Vagina (tissue), 2 donors: ENCODE measurements around the gene KLHDC2.

Source experiments
- POLR2A ChIP-seq, 2 donors: fragments of 450-650 bp; IDR thresholded peaks; one replicate each; pipeline ENCODE4 v1.6.1; 2017; ENCODE audit warnings: antibody characterized with exemption in 2 of 2, mild to moderate bottlenecking in 2 of 2, moderate library complexity in 2 of 2
- TF ChIP-seq, protein P1 (sequence below), 3 experiments: fragments of 450-650 bp in 2 of 3; fragments of 200-600 bp in 1 of 3; sonication (generic) in 1 of 3; IDR thresholded peaks; one replicate each; pipeline ENCODE4 v1.5.1; 2017 to 2019; ENCODE audit warnings: antibody characterized with exemption in 3 of 3, mild to moderate bottlenecking in 2 of 3, moderate library complexity in 2 of 3

GRCh38 chr14:49768301-49769121, 558 bp downstream of the KLHDC2 start:
- TF ChIP-seq, protein P1, sequence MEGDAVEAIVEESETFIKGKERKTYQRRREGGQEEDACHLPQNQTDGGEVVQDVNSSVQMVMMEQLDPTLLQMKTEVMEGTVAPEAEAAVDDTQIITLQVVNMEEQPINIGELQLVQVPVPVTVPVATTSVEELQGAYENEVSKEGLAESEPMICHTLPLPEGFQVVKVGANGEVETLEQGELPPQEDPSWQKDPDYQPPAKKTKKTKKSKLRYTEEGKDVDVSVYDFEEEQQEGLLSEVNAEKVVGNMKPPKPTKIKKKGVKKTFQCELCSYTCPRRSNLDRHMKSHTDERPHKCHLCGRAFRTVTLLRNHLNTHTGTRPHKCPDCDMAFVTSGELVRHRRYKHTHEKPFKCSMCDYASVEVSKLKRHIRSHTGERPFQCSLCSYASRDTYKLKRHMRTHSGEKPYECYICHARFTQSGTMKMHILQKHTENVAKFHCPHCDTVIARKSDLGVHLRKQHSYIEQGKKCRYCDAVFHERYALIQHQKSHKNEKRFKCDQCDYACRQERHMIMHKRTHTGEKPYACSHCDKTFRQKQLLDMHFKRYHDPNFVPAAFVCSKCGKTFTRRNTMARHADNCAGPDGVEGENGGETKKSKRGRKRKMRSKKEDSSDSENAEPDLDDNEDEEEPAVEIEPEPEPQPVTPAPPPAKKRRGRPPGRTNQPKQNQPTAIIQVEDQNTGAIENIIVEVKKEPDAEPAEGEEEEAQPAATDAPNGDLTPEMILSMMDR (IDR thresholded peaks at IDR 0.05): no peak
- TF ChIP-seq POLR2A (IDR thresholded peaks at IDR 0.05): no peak
